Activated T-cell treated with anti-CD3 and anti-CD28 coated beads, Interleukin-2, amount 50 U/mL, for 4 hours (primary cell): ENCODE data around the gene RASSF1. TPM values are rescaled to one million over a fixed set of nuclear protein-coding genes. Genes with fewer than 3 reads are reported as not detected.
A peak's percentile ranks its signal among the peaks of the same experiment; 100 is the strongest.

Experiments
- ATAC-seq, 2 donors: fragments of 200-7000 bp; cut with Tn5 transposase; one replicate each; pipeline ENCODE4 v1.10.0; 2021
- DNase-seq: peaks from one replicate; pipeline ENCODE4 v3.0.0-alpha.2; 2020
- H3K27me3 Mint-ChIP-seq: one replicate; pipeline ENCODE4 v1.8.0; 2021; ENCODE audit warnings: low read depth, mixed read lengths
- H3K36me3 Mint-ChIP-seq: one replicate; pipeline ENCODE4 v1.8.0; 2022; ENCODE audit warnings: mixed read lengths; ENCODE audit not compliant: insufficient read depth
- H3K4me1 Mint-ChIP-seq: one replicate; pipeline ENCODE4 v1.8.0; 2021; ENCODE audit warnings: low read depth, mixed read lengths
- H3K4me3 Mint-ChIP-seq: one replicate; pipeline ENCODE4 v1.8.0; 2021; ENCODE audit warnings: mild to moderate bottlenecking, moderate library complexity, mixed read lengths
- H3K9me3 Mint-ChIP-seq: one replicate; pipeline ENCODE4 v1.8.0; 2021; ENCODE audit warnings: mixed read lengths
- total RNA-seq, 3 donors: library from RNA; stranded (reverse); gene quantifications; one replicate each; pipeline ENCODE4 v1.2.1, GENCODE V29; 2021

The RASSF1 gene
- total RNA-seq, 3 donors from 2014 or later = 33.7 to 40.3 (median 37.3) TPM

GRCh38 chr3:50326182-50326541 lies 14.5 kb downstream of the RASSF1 start:
- Mint-ChIP-seq H3K27me3 (no peaks in the 10 kb centered on the region), H3K4me1 (peaks cover 23% of the 10 kb centered on the region), H3K36me3 (peaks cover 5% of the 10 kb centered on the region), H3K4me3 (peak overlapping the region; percentile 90), H3K9me3 (no peaks in the 10 kb centered on the region)
- no peak for DNase-seq
- ATAC-seq = no peak

- ATAC-seq = no peak
- Mint-ChIP-seq H3K9me3 (no peaks in the 10 kb centered on the region), H3K36me3 (peaks cover 5% of the 10 kb centered on the region), H3K4me1 (peaks cover 24% of the 10 kb centered on the region), H3K27me3 (no peaks in the 10 kb centered on the region), H3K4me3 (no peak overlapping the region)
- no peak for DNase-seq
Measured at GRCh38 chr3:50325497-50326181, 15.0 kb downstream of the RASSF1 start.

- Mint-ChIP-seq H3K36me3 (peaks cover 3% of the 10 kb centered on the region), H3K27me3 (no peaks in the 10 kb centered on the region), H3K4me3 (no peak overlapping the region), H3K9me3 (no peaks in the 10 kb centered on the region), H3K4me1 (peaks cover 29% of the 10 kb centered on the region)
- no peak for DNase-seq
- no peak for ATAC-seq
Measured at GRCh38 chr3:50325113-50325480, 15.5 kb downstream of the RASSF1 start.

- peaks cover 34% of the 10 kb centered on the region for H3K4me1 Mint-ChIP-seq
- peak; percentile 21 to 25 for ATAC-seq
Measured at GRCh38 chr3:50324351-50325112, 16.1 kb downstream of the RASSF1 start.

GRCh38 chr3:50323614-50324199 lies 16.9 kb downstream of the RASSF1 start:
- H3K27me3 Mint-ChIP-seq = no peaks in the 10 kb centered on the region
- H3K9me3 Mint-ChIP-seq = no peaks in the 10 kb centered on the region
- DNase-seq (no peak), ATAC-seq (no peak)
- peaks cover 42% of the 10 kb centered on the region for H3K4me1 Mint-ChIP-seq
- peaks cover 3% of the 10 kb centered on the region for H3K36me3 Mint-ChIP-seq
- no peak overlapping the region for H3K4me3 Mint-ChIP-seq

More at GRCh38 chr3:50324351-50325112, 16.1 kb downstream of the RASSF1 start:
- Mint-ChIP-seq H3K9me3 (no peaks in the 10 kb centered on the region), H3K27me3 (no peaks in the 10 kb centered on the region), H3K36me3 (peaks cover 3% of the 10 kb centered on the region), H3K4me3 (no peak overlapping the region)
- DNase-seq = peak; percentile 52

GRCh38 chr3:50323092-50323600 lies 17.5 kb downstream of the RASSF1 start:
- H3K4me1 Mint-ChIP-seq = peaks cover 40% of the 10 kb centered on the region
- DNase-seq = no peak
- no peak for ATAC-seq
- H3K9me3 Mint-ChIP-seq = no peaks in the 10 kb centered on the region
- no peaks in the 10 kb centered on the region for H3K27me3 Mint-ChIP-seq
- peaks cover 3% of the 10 kb centered on the region for H3K36me3 Mint-ChIP-seq
- no peak overlapping the region for H3K4me3 Mint-ChIP-seq

- peaks cover 3% of the 10 kb centered on the region for H3K36me3 Mint-ChIP-seq
- H3K9me3 Mint-ChIP-seq = no peaks in the 10 kb centered on the region
- H3K4me3 Mint-ChIP-seq = peak within 1 kb of the TSS; percentile 82
- H3K27me3 Mint-ChIP-seq = no peaks in the 10 kb centered on the region
- DNase-seq (no peak), ATAC-seq (no peak)
- peaks cover 38% of the 10 kb centered on the region for H3K4me1 Mint-ChIP-seq
Measured at GRCh38 chr3:50322386-50323091, 18.1 kb downstream of the RASSF1 start, which contains the start of gene HYAL2. TSS of gene HYAL2 (minus strand) at chr3:50322745. CDS start at chr3:50320489, 2,256 bp downstream.

GRCh38 chr3:50322115-50322385 lies 18.6 kb downstream of the RASSF1 start:
- Mint-ChIP-seq H3K9me3 (no peaks in the 10 kb centered on the region), H3K4me1 (peaks cover 38% of the 10 kb centered on the region), H3K27me3 (no peaks in the 10 kb centered on the region), H3K36me3 (peaks cover 3% of the 10 kb centered on the region), H3K4me3 (no peak overlapping the region)
- DNase-seq = no peak
- no peak for ATAC-seq

- DNase-seq = peak; percentile 70
- ATAC-seq = peak; percentile 85 to 86
- no peaks in the 10 kb centered on the region for H3K9me3 Mint-ChIP-seq
- peaks cover 3% of the 10 kb centered on the region for H3K36me3 Mint-ChIP-seq
- H3K4me1 Mint-ChIP-seq = peaks cover 39% of the 10 kb centered on the region
- peak overlapping the region; percentile 82 for H3K4me3 Mint-ChIP-seq
- H3K27me3 Mint-ChIP-seq = no peaks in the 10 kb centered on the region
Measured at GRCh38 chr3:50321336-50322114, 19.1 kb downstream of the RASSF1 start.

GRCh38 chr3:50320853-50321335 lies 19.7 kb downstream of the RASSF1 start:
- Mint-ChIP-seq H3K9me3 (no peaks in the 10 kb centered on the region), H3K4me1 (peaks cover 41% of the 10 kb centered on the region), H3K4me3 (peak overlapping the region; percentile 89)

GRCh38 chr3:50319894-50320625 lies 20.6 kb downstream of the RASSF1 start:
- Mint-ChIP-seq H3K27me3 (no peaks in the 10 kb centered on the region), H3K4me3 (peak overlapping the region; percentile 89), H3K4me1 (peaks cover 43% of the 10 kb centered on the region), H3K36me3 (no peaks in the 10 kb centered on the region), H3K9me3 (no peaks in the 10 kb centered on the region)
- ATAC-seq (no peak), DNase-seq (no peak)

More at GRCh38 chr3:50320853-50321335, 19.7 kb downstream of the RASSF1 start:
- DNase-seq (peak; percentile 55), ATAC-seq (peak; percentile 60 to 67)
- peaks cover 3% of the 10 kb centered on the region for H3K36me3 Mint-ChIP-seq
- no peaks in the 10 kb centered on the region for H3K27me3 Mint-ChIP-seq

- Mint-ChIP-seq H3K9me3 (no peaks in the 10 kb centered on the region), H3K4me3 (peak overlapping the region; percentile 89), H3K4me1 (peaks cover 37% of the 10 kb centered on the region), H3K36me3 (no peaks in the 10 kb centered on the region), H3K27me3 (no peaks in the 10 kb centered on the region)
- no peak for ATAC-seq
- DNase-seq = no peak
Measured at GRCh38 chr3:50319181-50319893, 21.3 kb downstream of the RASSF1 start.
